H1 (cell line): ENCODE results near the gene CARD11. TPM values are rescaled to one million over a fixed set of nuclear protein-coding genes. Genes with fewer than 3 reads are reported as not detected.

ENCODE experiments used
- CTCF ChIA-PET: fragments of 300-600 bp; sonication (Branson Sonifier 250); formaldehyde crosslinking; loops from one replicate; lab custom pipeline; 2021; ENCODE audit not compliant: partially characterized antibody; lab: Charles Lee
- POLR2A ChIA-PET: fragments of 300-600 bp; sonication (Branson Sonifier 250); formaldehyde crosslinking; loops from one replicate; lab custom pipeline; 2021; ENCODE audit warnings: inconsistent platforms; ENCODE audit not compliant: partially characterized antibody; lab: Charles Lee
- DNase-seq, 2 experiments: peaks; one replicate each; pipeline versions ENCODE4 v3.0.0 to v3.0.0-alpha.2; 2010 to 2022; ENCODE audit warnings: low spot score in 2 of 2, low read depth in 1 of 2, mixed read lengths in 1 of 2
- FAIRE-seq: peaks from 2 replicates; lab custom pipeline; 2011; peaks lifted over from hg19 to GRCh38; lab: Jason Lieb, UNC
- H2AFZ ChIP-seq: 2 replicates; pipeline ENCODE4 v1.8.1; 2012; ENCODE audit warnings: low read length, inconsistent platforms
- H2AK5ac ChIP-seq: 2 replicates; pipeline ENCODE4 v1.6.1; 2013; ENCODE audit warnings: low read depth, low read length
- H2BK120ac ChIP-seq: replicated peaks from 2 replicates; pipeline ENCODE3; 2013; ENCODE audit warnings: low read depth, low read length, inconsistent platforms
- H2BK12ac ChIP-seq: 2 replicates; pipeline ENCODE4 v1.6.1; 2013; ENCODE audit warnings: low read depth, low read length
- H2BK15ac ChIP-seq: 2 replicates; pipeline ENCODE4 v1.6.1; 2013; ENCODE audit warnings: low read length
- H2BK20ac ChIP-seq: 2 replicates; pipeline ENCODE4 v1.6.1; 2013; ENCODE audit warnings: low read length
- H2BK5ac ChIP-seq: 2 replicates; pipeline ENCODE4 v1.6.1; 2013; ENCODE audit warnings: low read depth, low read length
- H3K14ac ChIP-seq: 2 replicates; pipeline ENCODE4 v1.6.1; 2013; ENCODE audit warnings: inconsistent platforms; ENCODE audit not compliant: insufficient read length
- H3K18ac ChIP-seq: 2 replicates; pipeline ENCODE4 v1.6.1; 2013; ENCODE audit warnings: low read length; ENCODE audit errors: extremely low read depth
- H3K23ac ChIP-seq: 2 replicates; pipeline ENCODE4 v1.6.1; 2013; ENCODE audit warnings: inconsistent platforms; ENCODE audit not compliant: insufficient read length
- H3K23me2 ChIP-seq: 2 replicates; pipeline ENCODE4 v1.6.1; 2013; ENCODE audit warnings: low read depth, low read length
- H3K27ac ChIP-seq: 2 replicates; pipeline ENCODE4 v1.6.1; 2011; ENCODE audit warnings: low read depth, low read length, inconsistent platforms
- H3K27me3 ChIP-seq, 4 experiments: replicated peaks in 1 of 4; 1 replicate in 1 of 4; 2 replicates in 3 of 4; pipeline versions ENCODE4 v1.6.1 to v1.8.1; 2011 to 2013; ENCODE audit warnings: low read length in 3 of 4, mild to moderate bottlenecking in 3 of 4, inconsistent platforms in 2 of 4, mixed read lengths in 2 of 4, moderate library complexity in 1 of 4; ENCODE audit not compliant: control insufficient read depth in 3 of 4, insufficient read depth in 3 of 4; ENCODE audit errors: extremely low read depth in 1 of 4
- H3K36me3 ChIP-seq, 4 experiments: 2 replicates each; pipeline versions ENCODE4 v1.6.1 to v1.8.1; 2011 to 2013; ENCODE audit warnings: mild to moderate bottlenecking in 4 of 4, low read length in 3 of 4, moderate library complexity in 2 of 4, control low read depth in 1 of 4, inconsistent platforms in 1 of 4; ENCODE audit not compliant: insufficient read depth in 4 of 4, control insufficient read depth in 2 of 4
- H3K4ac ChIP-seq: replicated peaks from 2 replicates; pipeline ENCODE3; 2013; ENCODE audit warnings: low read length, low read depth, mixed read lengths, inconsistent platforms; ENCODE audit not compliant: insufficient read length
- H3K4me1 ChIP-seq, 4 experiments: replicated peaks in 1 of 4; 1 replicate in 1 of 4; 2 replicates in 3 of 4; pipeline versions ENCODE4 v1.6.1 to v1.8.1; 2011 to 2013; ENCODE audit warnings: low read length in 3 of 4, inconsistent platforms in 2 of 4, mixed read lengths in 1 of 4; ENCODE audit not compliant: insufficient read depth in 4 of 4, control insufficient read depth in 3 of 4
- H3K4me2 ChIP-seq, 2 experiments: 2 replicates each; pipeline versions ENCODE4 v1.6.1 to v1.8.1; 2011 to 2013; ENCODE audit warnings: low read depth in 2 of 2, low read length in 2 of 2, control low read depth in 1 of 2, inconsistent platforms in 1 of 2, mild to moderate bottlenecking in 1 of 2; ENCODE audit not compliant: insufficient read depth in 1 of 2
- H3K4me3 ChIP-seq, 4 experiments: fragments of 200-600, 300-600 bp in 1 of 4; sonication (generic), shearing (Covaris generic), sonication (Bioruptor Twin) in 1 of 4; 2 replicates each; pipeline versions ENCODE4 v1.5.1 to v1.8.1; 2011 to 2016; ENCODE audit warnings: low read length in 4 of 4, low read depth in 3 of 4, control low read depth in 2 of 4, inconsistent platforms in 2 of 4, mild to moderate bottlenecking in 2 of 4, mixed read lengths in 1 of 4, moderate library complexity in 1 of 4; ENCODE audit not compliant: insufficient read depth in 2 of 4; ENCODE audit errors: extremely low read depth in 1 of 4
- H3K56ac ChIP-seq: replicated peaks from 2 replicates; pipeline ENCODE3; 2013; ENCODE audit warnings: low read depth, mild to moderate bottlenecking, mixed read lengths, low read length, inconsistent platforms; ENCODE audit not compliant: insufficient read length
- H3K79me1 ChIP-seq: 2 replicates; pipeline ENCODE4 v1.6.1; 2013; ENCODE audit warnings: low read depth, low read length, control low read depth
- H3K79me2 ChIP-seq, 2 experiments: 2 replicates each; pipeline versions ENCODE4 v1.6.1 to v1.8.1; 2012 to 2013; ENCODE audit warnings: low read length in 2 of 2, mild to moderate bottlenecking in 2 of 2, inconsistent platforms in 1 of 2; ENCODE audit not compliant: insufficient read depth in 2 of 2, control insufficient read depth in 1 of 2
- H3K9ac ChIP-seq, 4 experiments: replicated peaks in 1 of 4; 1 replicate in 1 of 4; 2 replicates in 3 of 4; pipeline versions ENCODE4 v1.6.1 to v1.8.1; 2011 to 2013; ENCODE audit warnings: low read depth in 3 of 4, low read length in 3 of 4, control low read depth in 2 of 4, mild to moderate bottlenecking in 2 of 4, moderate library complexity in 2 of 4, inconsistent platforms in 1 of 4; ENCODE audit errors: extremely low read depth in 1 of 4
- H3K9me3 ChIP-seq, 2 experiments: 2 replicates each; pipeline versions ENCODE4 v1.6.1 to v1.8.1; 2012 to 2013; ENCODE audit warnings: mild to moderate bottlenecking in 2 of 2, moderate library complexity in 2 of 2, control low read depth in 1 of 2, inconsistent platforms in 1 of 2, low read depth in 1 of 2, low read length in 1 of 2, mixed read lengths in 1 of 2; ENCODE audit not compliant: insufficient read depth in 2 of 2
- H4K20me1 ChIP-seq, 2 experiments: replicated peaks in 1 of 2; 2 replicates each; pipeline versions ENCODE3 to v1.8.1; 2011 to 2013; ENCODE audit warnings: inconsistent platforms in 2 of 2, low read length in 2 of 2, mild to moderate bottlenecking in 1 of 2; ENCODE audit not compliant: insufficient read depth in 2 of 2, control insufficient read depth in 1 of 2
- H4K5ac ChIP-seq: 2 replicates; pipeline ENCODE4 v1.6.1; 2013; ENCODE audit warnings: low read length, low read depth, mixed read lengths, inconsistent platforms; ENCODE audit not compliant: insufficient read length
- H4K8ac ChIP-seq: 2 replicates; pipeline ENCODE4 v1.8.0; 2013; ENCODE audit warnings: mild to moderate bottlenecking, moderate library complexity, low read length, inconsistent platforms; ENCODE audit not compliant: insufficient read depth; ENCODE audit errors: extremely low read depth
- H4K91ac ChIP-seq: replicated peaks from 2 replicates; pipeline ENCODE3; 2013; ENCODE audit warnings: low read length, mixed read lengths, inconsistent platforms; ENCODE audit not compliant: insufficient read length
- ASH2L ChIP-seq: fragments of 200-600, 300-600 bp; sonication (generic); IDR thresholded peaks from one replicate; pipeline ENCODE4 v1.7.1; 2017; ENCODE audit warnings: low read length
- BRCA1 ChIP-seq: IDR thresholded peaks from 2 replicates; pipeline ENCODE4 v1.6.1; 2012; ENCODE audit warnings: low read depth, low read length, improper control_type of control experiment
- CBX8 ChIP-seq: fragments of 300-800, 300-1000 bp; sonication (generic); IDR thresholded peaks from 2 replicates; pipeline ENCODE4 v1.7.1; 2016; ENCODE audit warnings: low read depth, low read length, borderline replicate concordance
- CEBPB ChIP-seq: IDR thresholded peaks from 2 replicates; pipeline ENCODE4 v1.6.1; 2012; ENCODE audit warnings: low read depth, low read length
- GABPA ChIP-seq: IDR thresholded peaks from 2 replicates; pipeline ENCODE4 v1.6.1; 2011; ENCODE audit warnings: mild to moderate bottlenecking, low read length, moderate library complexity, borderline replicate concordance; ENCODE audit not compliant: insufficient read depth
- HDAC6 ChIP-seq: IDR thresholded peaks from one replicate; pipeline ENCODE4 v1.7.1; 2012; ENCODE audit warnings: low read depth, mild to moderate bottlenecking, inconsistent platforms, low read length, moderate library complexity
- KDM5A ChIP-seq: fragments of 200-600 bp; IDR thresholded peaks from 2 replicates; pipeline ENCODE4 v1.7.1; 2012; ENCODE audit warnings: mild to moderate bottlenecking, low read length, inconsistent platforms, mixed read lengths
- NRF1 ChIP-seq: IDR thresholded peaks from 2 replicates; pipeline ENCODE4 v1.6.1; 2011; ENCODE audit warnings: mild to moderate bottlenecking, low read depth, low read length, improper control_type of control experiment
- POU5F1 ChIP-seq: IDR thresholded peaks from 2 replicates; pipeline ENCODE4 v1.6.1; 2011; ENCODE audit warnings: low read depth, mild to moderate bottlenecking, low read length, moderate library complexity
- SIX5 ChIP-seq: IDR thresholded peaks from 2 replicates; pipeline ENCODE4 v1.6.1; 2011; ENCODE audit warnings: mild to moderate bottlenecking, low read depth, low read length
- SP4 ChIP-seq: IDR thresholded peaks from 2 replicates; pipeline ENCODE4 v1.6.1; 2012; ENCODE audit warnings: low read length, inconsistent platforms
- SUZ12 ChIP-seq: fragments of 200-600 bp; sonication (generic); IDR thresholded peaks from 2 replicates; pipeline ENCODE4 v1.6.1; 2012; ENCODE audit warnings: mild to moderate bottlenecking, inconsistent platforms, low read length, moderate library complexity, mixed read lengths
- TAF1 ChIP-seq: IDR thresholded peaks from 2 replicates; pipeline ENCODE4 v1.6.1; 2011; ENCODE audit warnings: mild to moderate bottlenecking, low read depth, low read length
- TBP ChIP-seq: IDR thresholded peaks from 2 replicates; pipeline ENCODE4 v1.6.1; 2011; ENCODE audit warnings: low read depth, low read length, improper control_type of control experiment
- WGBS, 2 experiments: shearing (Covaris generic) in 1 of 2; methylation state at CpG; one replicate each; pipeline versions ENCODE4 v1.1.6 to v1.1.7; 2013 to 2015; ENCODE audit warnings: low lambda C conversion rate in 2 of 2, mixed read lengths in 2 of 2, inconsistent platforms in 1 of 2, low coverage in 1 of 2, missing lambda C conversion rate in 1 of 2; ENCODE audit not compliant: insufficient replicate concordance in 2 of 2, insufficient coverage in 1 of 2, insufficient read length in 1 of 2; ENCODE audit errors: extremely low coverage in 1 of 2, missing lambda C conversion rate in 1 of 2; 5-methylcytosine and 5-hydroxymethylcytosine counted together
- polyA plus RNA-seq, 7 experiments: library from polyadenylated mRNA; depleted of rRNA in 3 of 7; stranded (reverse) in 5 of 7; unstranded in 2 of 7; fragments of >200 nt in 5 of 7; fragments of 200-250 nt in 2 of 7; gene quantifications; 1 replicate in 5 of 7; 2 replicates in 1 of 7; 4 replicates in 1 of 7; pipeline versions ENCODE4 v1.2.1 to v1.2.3, GENCODE V29; 2011 to 2013; ENCODE audit warnings: missing spikeins in 2 of 7, mixed read lengths in 2 of 7
- total RNA-seq: library from RNA; stranded (reverse); fragmentation: NEBNext Ultra II Directional; extraction: Animal tissue kit (Norgen Biotek cat#: 25700); gene quantifications from 2 replicates; pipeline ENCODE4 v1.2.1, GENCODE V29; 2021
- TF ChIP-seq, protein P1 (sequence below): IDR thresholded peaks from 2 replicates; pipeline ENCODE4 v1.6.1; 2012; ENCODE audit warnings: inconsistent platforms

CARD11 gene
- total and polyA plus RNA-seq, 2 of the 8 experiments (the other 6 are each of a cell fraction or from before 2014, with no cell fraction given): 12.6 to 29.8 TPM

DNA sequence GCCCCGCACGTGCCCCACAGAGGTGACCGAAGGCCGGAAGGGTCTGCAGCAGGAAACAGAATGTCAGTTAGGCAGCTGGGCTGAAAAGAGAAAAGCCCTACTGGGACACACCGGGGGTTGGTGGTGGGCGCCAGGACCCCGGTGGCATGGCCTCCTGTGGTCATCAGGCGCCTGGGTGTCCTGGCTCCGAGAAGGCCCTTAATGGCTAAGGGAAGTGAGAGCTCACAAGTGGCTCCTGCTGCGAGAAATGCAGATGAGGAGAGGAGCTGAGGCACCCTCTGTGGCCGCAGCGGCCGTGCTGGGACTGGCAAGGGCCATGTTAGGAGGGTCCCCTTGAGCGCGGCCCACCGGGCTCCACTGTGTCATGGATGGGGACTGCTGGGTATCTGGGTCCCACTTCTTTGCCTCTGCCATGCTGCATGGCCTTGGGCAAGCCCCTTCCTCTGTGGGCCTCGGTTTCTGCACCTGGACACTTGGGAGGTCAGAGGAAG, 120.3 kb downstream of the CARD11 start:
- Histone ChIP-seq H3K4ac (no peak overlapping the region), H2BK12ac (no peak overlapping the region), H3K9me3 (no peaks in the 10 kb centered on the region), H3K9ac (no peak overlapping the region), H3K23me2 (no peaks in the 10 kb centered on the region; the same call in 1 of the 2 replicates), H3K27ac (no peak overlapping the region), H2BK20ac (no peak overlapping the region), H2AK5ac (no peak overlapping the region), H3K18ac (no peak overlapping the region), H3K79me2 (no peaks in the 10 kb centered on the region), H3K56ac (no peak overlapping the region), H3K4me1 (no peaks in the 10 kb centered on the region; a peak in 1 of 7 replicates), H3K27me3 (no peaks in the 10 kb centered on the region; a peak in 1 of 7 replicates), H4K20me1 (peaks cover 1 to 2% of the 10 kb centered on the region in 2 experiments), H3K4me2 (no peak overlapping the region), H3K4me3 (no peak overlapping the region), H4K8ac (no peak overlapping the region; the same call in 1 of the 2 replicates), H3K79me1 (no peaks in the 10 kb centered on the region), H4K91ac (no peak overlapping the region), H3K14ac (no peak overlapping the region), H4K5ac (no peak overlapping the region), H3K36me3 (no peaks in the 10 kb centered on the region), H2AFZ (no peak overlapping the region), H2BK15ac (no peak overlapping the region), H2BK120ac (no peak overlapping the region), H2BK5ac (no peak overlapping the region), H3K23ac (no peak overlapping the region)
- no peak for TF ChIP-seq ASH2L
- no peak for TF ChIP-seq SUZ12
- no peak for TF ChIP-seq TAF1
- TF ChIP-seq NRF1: no peak
- no peak for TF ChIP-seq POU5F1
- no peak for TF ChIP-seq GABPA
- TF ChIP-seq SP4: no peak
- TF ChIP-seq HDAC6: no peak
- TF ChIP-seq, protein P1, sequence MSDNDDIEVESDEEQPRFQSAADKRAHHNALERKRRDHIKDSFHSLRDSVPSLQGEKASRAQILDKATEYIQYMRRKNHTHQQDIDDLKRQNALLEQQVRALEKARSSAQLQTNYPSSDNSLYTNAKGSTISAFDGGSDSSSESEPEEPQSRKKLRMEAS: no peak
- TF ChIP-seq CEBPB: no peak
- no peak for TF ChIP-seq TBP
- no peak for TF ChIP-seq BRCA1
- TF ChIP-seq KDM5A: no peak
- TF ChIP-seq SIX5: no peak
- no peak for TF ChIP-seq CBX8
- DNase-seq (no peak), FAIRE-seq (no peak)
- CTCF ChIA-PET: interaction anchor here (0.5 to 4.7 kb wide), 16 partner anchors 11 to 503 kb away, joined by 3 to 29 read pairs (median 8); no protein-coding TSS in a partner anchor
- WGBS, 2 experiments: 91% methylated on average over 17 of the region's 17 CpGs; no CpG with 5 or more reads in 1 of the 2 experiments
- POLR2A ChIA-PET: interaction anchor here (1.5 kb wide), 1 partner anchor 53 kb away, joined by 3 read pairs; no protein-coding TSS in a partner anchor
